Mucosa of rectum (tissue), 2 donors: ENCODE results near the gene SKA2.

Experiments used
- H3K27ac ChIP-seq, 2 donors: one replicate each; pipeline ENCODE4 v1.7.0; 2013; ENCODE audit warnings: inconsistent platforms in 2 of 2, low read depth in 2 of 2, low read length in 2 of 2
- H3K27me3 ChIP-seq, 2 donors: one replicate each; pipeline ENCODE4 v1.7.0; 2013; ENCODE audit warnings: low read length in 2 of 2; ENCODE audit not compliant: control insufficient read depth in 2 of 2, insufficient read depth in 2 of 2
- H3K36me3 ChIP-seq, 2 donors: one replicate each; pipeline ENCODE4 v1.7.0; 2013; ENCODE audit warnings: low read length in 2 of 2; ENCODE audit not compliant: control insufficient read depth in 2 of 2, insufficient read depth in 2 of 2
- H3K4me1 ChIP-seq, 2 donors: one replicate each; pipeline ENCODE4 v1.7.0; 2013; ENCODE audit warnings: low read length in 2 of 2, mild to moderate bottlenecking in 1 of 2; ENCODE audit not compliant: control insufficient read depth in 2 of 2, insufficient read depth in 2 of 2
- H3K4me3 ChIP-seq, 2 donors: one replicate each; pipeline ENCODE4 v1.7.0; 2013; ENCODE audit warnings: low read length in 2 of 2
- H3K9ac ChIP-seq, 2 donors: one replicate each; pipeline ENCODE4 v1.7.0; 2013; ENCODE audit warnings: low read length in 2 of 2, low read depth in 1 of 2, mild to moderate bottlenecking in 1 of 2
- H3K9me3 ChIP-seq, 2 donors: one replicate each; pipeline ENCODE4 v1.7.0; 2013; ENCODE audit warnings: low read length in 2 of 2; ENCODE audit not compliant: control insufficient read depth in 2 of 2
- donor health status: healthy.
- donor health status: Normal muscosa, but diverticular disease.

SKA2 gene

DNA sequence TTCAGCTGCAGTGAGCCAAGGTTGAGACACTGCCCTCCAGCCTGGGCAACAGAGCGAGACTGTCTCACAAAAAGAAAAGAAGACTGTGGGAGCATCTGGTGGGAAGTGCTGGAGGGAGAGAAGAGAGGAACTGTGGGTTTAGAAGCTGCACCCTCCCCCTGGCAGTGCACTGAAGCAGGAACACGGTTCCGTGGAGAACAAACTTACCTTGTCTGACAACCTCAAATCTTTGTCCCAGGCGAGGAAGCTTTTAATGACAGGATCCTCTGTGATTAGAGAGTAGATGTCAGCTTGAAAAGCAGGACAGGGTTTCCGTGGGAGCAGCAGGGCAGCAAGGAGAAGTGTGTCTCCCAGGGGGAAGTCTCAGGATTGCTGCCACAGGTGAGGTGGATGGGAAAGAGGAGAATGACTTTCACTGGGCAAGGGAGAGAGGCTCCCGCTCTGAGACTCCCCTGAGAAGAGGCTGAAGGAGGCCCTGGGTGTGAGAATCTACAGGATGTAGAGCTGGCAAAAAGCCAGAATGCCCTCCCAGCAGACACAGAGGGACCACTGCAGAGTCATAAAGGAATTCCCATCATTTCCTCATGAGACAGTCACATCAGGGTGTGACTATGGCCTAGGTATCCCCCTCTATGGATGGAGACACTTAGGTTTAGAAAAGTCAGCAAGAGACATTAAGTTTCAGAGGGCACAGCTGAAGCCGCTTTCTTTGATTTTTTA, 23.4 kb upstream of the SKA2 start:
- no peaks in the 10 kb centered on the region for H3K36me3 ChIP-seq
- no peak overlapping the region for H3K4me3 ChIP-seq
- H3K27me3 ChIP-seq, result no peaks in the 10 kb centered on the region
- no peak overlapping the region for H3K27ac ChIP-seq
- no peaks in the 10 kb centered on the region for H3K9me3 ChIP-seq
- no peaks in the 10 kb centered on the region for H3K4me1 ChIP-seq
- no peak overlapping the region for H3K9ac ChIP-seq

DNA sequence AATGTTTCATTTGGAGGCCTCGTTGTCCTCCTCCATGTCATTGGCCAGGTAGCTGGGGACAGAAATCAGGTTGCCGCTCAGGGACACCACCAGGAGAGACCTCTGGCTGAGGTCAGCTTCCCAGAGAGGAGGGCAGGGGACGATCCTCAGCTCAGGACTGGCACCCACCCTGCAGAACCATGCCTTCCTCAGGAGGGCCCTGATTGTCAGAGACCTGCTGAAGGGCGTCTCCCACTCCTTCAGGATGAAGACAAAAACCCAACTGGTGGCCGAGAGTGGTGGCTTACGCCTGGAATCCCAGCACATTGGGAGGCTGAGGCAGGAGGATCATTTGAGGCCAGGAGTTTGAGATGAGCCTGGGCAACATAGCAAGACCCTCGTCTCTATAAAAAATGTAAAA, 20.1 kb upstream of the SKA2 start:
- no peaks in the 10 kb centered on the region for H3K27me3 ChIP-seq
- H3K36me3 ChIP-seq, result no peaks in the 10 kb centered on the region
- no peaks in the 10 kb centered on the region for H3K9me3 ChIP-seq
- H3K4me3 ChIP-seq, result no peak overlapping the region
- no peak overlapping the region for H3K27ac ChIP-seq
- no peak overlapping the region for H3K9ac ChIP-seq
- H3K4me1 ChIP-seq, result no peaks in the 10 kb centered on the region

DNA sequence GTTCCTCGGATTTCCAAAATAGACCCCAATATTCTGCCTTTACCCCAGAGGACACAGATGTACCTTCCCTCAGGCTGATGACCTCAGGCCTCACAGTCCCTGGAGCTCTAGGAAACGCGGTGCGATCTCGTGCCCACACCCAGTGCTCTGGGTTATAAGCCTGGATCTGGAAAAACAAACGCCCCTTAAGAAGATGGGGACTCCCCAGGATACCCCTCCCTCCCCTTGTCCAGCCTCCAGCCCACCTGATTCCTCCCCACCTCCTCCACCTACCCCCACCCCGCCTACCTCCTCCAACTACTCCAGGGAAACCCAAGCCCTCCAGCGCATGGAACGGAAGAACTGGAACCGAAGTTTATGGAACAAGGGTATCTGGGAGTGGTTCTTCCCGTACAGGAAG, 19.7 kb upstream of the SKA2 start:
- Histone ChIP-seq H3K4me3 (no peak overlapping the region), H3K36me3 (no peaks in the 10 kb centered on the region), H3K27ac (no peak overlapping the region), H3K9me3 (no peaks in the 10 kb centered on the region), H3K27me3 (no peaks in the 10 kb centered on the region), H3K9ac (no peak overlapping the region), H3K4me1 (no peaks in the 10 kb centered on the region)

DNA sequence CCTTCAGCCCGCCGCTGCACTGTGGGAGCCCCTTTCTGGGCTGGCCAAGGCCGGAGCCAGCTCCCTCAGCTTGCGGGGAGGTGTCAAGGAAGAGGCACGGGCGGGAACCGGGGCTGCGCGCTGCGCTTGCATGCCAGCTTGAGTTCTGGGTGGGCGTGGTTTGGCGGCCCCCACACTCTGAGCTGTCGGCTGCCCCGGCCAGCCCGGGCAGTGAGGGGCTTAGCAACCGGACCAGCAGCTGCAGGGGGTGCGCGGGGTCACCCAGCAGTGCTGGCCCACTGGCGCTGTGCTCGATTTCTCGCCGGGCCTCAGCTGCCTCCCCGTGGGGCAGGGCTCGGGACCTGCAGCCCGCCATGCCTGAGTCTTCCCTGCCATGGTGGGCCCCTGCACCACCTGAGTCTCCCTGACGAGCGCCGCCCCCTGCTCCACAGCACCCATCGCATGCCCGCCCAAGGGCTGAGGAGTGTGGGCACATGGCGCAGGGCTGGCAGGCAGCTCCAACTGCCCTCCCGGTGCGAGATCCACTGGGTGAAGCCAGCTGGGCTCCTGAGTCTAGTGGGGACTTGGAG, 17.5 kb upstream of the SKA2 start:
- H3K9me3 ChIP-seq, result no peaks in the 10 kb centered on the region
- no peaks in the 10 kb centered on the region for H3K27me3 ChIP-seq
- no peak overlapping the region for H3K4me3 ChIP-seq
- H3K36me3 ChIP-seq, result no peaks in the 10 kb centered on the region
- no peak overlapping the region for H3K9ac ChIP-seq
- no peaks in the 10 kb centered on the region for H3K4me1 ChIP-seq
- H3K27ac ChIP-seq, result no peak overlapping the region

DNA sequence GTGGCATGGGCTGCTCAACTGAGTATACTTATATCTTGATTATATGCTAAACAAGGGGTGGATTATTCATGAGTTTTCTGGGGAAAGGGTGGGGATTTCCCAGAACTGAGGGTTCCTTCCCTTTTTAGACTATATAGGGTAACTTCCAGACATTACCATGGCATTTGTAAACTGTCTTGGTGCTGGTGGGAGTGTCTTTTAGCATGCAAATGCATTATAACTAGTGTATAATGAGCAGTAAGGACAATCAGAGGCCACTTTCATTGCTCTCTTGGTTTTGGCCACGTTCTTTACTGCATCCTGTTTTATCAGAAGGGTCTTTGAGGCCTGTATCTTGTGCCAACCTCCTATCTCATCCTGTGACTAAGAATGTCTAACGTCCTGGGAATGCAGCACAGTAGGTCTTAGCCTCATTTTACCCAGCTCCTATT, 12.6 kb upstream of the SKA2 start:
- H3K27me3 ChIP-seq, result no peaks in the 10 kb centered on the region
- peaks cover 0 to 4% of the 10 kb centered on the region in 2 donors for H3K4me1 ChIP-seq
- no peak overlapping the region for H3K4me3 ChIP-seq
- no peaks in the 10 kb centered on the region for H3K9me3 ChIP-seq
- no peak overlapping the region for H3K9ac ChIP-seq
- H3K36me3 ChIP-seq, result no peaks in the 10 kb centered on the region
- no peak overlapping the region for H3K27ac ChIP-seq

DNA sequence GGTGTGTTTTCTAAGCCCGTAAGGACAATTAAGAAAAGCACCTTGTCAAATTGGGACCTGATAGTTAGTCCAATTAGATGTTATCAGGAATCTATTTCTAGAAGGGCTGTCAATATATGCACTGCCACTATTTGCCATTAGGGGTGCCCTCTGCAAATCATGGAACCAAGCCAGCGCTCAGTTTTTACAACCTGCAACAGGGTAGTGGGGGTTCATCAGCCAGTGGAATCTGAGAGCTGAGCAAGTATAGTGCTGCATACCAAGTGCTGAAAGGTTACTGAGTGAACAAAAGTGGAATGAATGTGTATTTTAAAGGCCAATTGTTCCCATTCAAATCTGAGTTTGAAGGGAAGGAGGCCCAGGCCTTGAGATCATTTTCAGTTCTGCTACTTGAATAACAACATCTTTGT, 11.0 kb upstream of the SKA2 start:
- H3K9me3 ChIP-seq, result no peaks in the 10 kb centered on the region
- no peak overlapping the region for H3K27ac ChIP-seq
- peak overlapping the region in 1 of 2 donors; percentile 33 for H3K9ac ChIP-seq
- H3K27me3 ChIP-seq, result no peaks in the 10 kb centered on the region
- H3K4me1 ChIP-seq, result peaks cover 0 to 4% of the 10 kb centered on the region in 2 donors
- no peak overlapping the region for H3K4me3 ChIP-seq
- no peaks in the 10 kb centered on the region for H3K36me3 ChIP-seq

DNA sequence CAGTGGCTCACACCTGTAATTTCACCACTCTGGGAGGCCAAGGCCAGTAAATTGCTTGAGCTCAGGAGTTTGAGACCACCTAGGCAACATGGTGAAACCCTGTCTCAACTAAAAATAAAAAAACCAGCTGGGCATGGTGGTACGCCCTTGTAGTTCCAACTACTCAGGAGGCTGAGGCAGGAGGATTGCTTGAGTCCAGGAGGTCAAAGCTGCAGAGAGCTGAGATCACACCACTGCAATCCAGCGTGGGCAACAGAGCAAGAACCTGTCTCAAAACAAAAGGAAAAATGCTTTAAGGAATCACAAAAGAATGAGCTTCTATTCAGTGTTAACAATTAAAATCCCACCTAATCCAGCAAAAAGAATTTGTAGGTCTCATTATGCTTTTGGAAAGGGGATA, 6.5 kb upstream of the SKA2 start:
- H3K4me3 ChIP-seq, result no peak overlapping the region
- H3K4me1 ChIP-seq, result peaks cover 0 to 4% of the 10 kb centered on the region in 2 donors
- no peak overlapping the region for H3K9ac ChIP-seq
- H3K9me3 ChIP-seq, result no peaks in the 10 kb centered on the region
- H3K36me3 ChIP-seq, result no peaks in the 10 kb centered on the region
- no peak overlapping the region for H3K27ac ChIP-seq
- no peaks in the 10 kb centered on the region for H3K27me3 ChIP-seq

DNA sequence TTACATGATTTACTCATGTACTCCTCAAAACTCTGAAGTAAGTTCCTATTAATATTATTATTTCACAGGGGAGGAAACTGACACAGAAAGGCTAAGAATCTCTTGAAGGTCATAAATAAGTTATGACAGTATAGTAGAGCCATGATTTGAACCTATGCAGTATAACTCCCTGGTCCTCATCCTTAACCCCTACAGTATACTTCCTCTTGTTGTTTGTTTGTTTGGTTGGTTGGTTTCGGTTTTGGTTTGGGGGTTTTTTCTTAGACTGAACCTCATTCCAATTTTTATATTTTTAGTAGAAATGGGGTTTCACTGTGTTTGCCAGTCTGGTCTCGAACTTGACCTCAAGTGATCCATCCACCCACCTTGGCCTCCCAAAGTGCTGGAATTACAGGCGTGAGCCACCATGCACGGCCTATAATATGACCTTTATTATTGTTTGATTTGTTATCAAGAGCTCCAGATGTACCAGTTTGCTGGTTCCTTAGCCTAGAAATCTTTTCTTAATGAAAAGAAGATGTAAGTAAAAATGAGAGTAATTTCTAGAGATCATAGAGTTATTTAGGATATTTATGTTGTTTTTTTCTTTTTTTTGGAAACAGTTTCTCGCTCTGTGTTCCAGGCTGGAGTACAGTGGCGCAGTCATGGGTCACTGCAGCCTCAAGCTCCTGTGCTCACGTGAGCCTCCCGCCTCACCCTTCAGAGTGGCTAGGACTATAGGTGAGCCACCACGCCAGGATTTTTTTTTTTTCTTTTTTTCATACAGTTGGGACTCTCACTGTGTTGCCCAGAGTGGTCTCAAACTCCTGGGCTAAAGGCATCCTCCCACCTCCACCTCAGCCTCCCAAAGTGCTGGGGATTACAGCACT, 5.4 kb upstream of the SKA2 start:
- H3K9ac ChIP-seq, result no peak overlapping the region
- H3K27ac ChIP-seq, result no peak overlapping the region
- peaks cover 0 to 7% of the 10 kb centered on the region in 2 donors for H3K4me1 ChIP-seq
- H3K4me3 ChIP-seq, result no peak overlapping the region
- H3K27me3 ChIP-seq, result no peaks in the 10 kb centered on the region
- H3K36me3 ChIP-seq, result no peaks in the 10 kb centered on the region
- H3K9me3 ChIP-seq, result no peaks in the 10 kb centered on the region

DNA sequence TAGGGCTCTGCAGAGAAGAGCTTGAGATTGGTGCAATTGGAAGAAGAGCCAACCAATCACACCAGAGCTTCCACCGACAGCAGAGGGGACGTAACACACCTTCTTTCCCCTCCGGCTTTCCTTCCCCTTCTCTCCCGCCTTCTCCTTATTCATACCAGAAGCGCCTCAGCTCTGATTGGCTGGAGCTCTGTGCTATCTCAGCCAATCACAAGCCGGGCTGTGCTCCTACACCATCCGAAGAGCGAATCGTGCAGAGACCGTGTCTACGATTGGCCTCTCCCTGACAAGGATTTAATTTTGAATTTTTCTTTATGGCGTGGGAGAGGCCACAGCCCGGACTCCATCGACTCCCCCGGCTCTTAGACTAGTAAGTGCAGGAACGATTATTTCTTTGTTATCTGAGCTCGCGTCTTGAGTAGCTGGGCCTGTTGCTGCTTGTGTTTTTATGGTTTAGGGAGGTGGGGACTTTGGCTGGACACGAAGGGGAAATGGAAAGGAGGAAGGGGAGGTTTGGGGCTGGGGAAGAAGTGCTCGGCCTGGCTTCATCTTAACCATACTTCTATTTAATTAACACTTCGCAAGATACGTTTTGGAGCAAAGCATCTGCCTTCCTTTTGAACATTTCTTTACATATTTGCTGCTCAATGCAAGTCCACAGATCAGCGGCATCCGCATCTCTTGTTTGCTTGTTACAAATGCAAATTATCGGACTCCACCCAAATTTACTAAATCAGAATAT, 622 bp upstream of the SKA2 start, which contains the start of gene PRR11:
TSS of gene PRR11 (plus strand) at position 308 of the 739 bp plus-strand sequence. CDS start 14,007 bp downstream, outside the sequence.
- Histone ChIP-seq H3K4me3 (peak within 1 kb of the TSS; percentile 96), H3K9me3 (no peaks in the 10 kb centered on the region), H3K36me3 (no peaks in the 10 kb centered on the region), H3K4me1 (peaks cover 3 to 10% of the 10 kb centered on the region in 2 donors), H3K27ac (peak within 1 kb of the TSS; percentile 77 to 81), H3K27me3 (no peaks in the 10 kb centered on the region), H3K9ac (peak within 1 kb of the TSS; percentile 59 to 71)
